Kidney epithelial cell (primary cell): ENCODE data around the gene CACNG4. TPM values are rescaled to one million over a fixed set of nuclear protein-coding genes. Genes with fewer than 3 reads are reported as not detected.

Experiments
- DNase-seq: peaks from one replicate; pipeline ENCODE4 v3.0.0-alpha.2; 2010; ENCODE audit warnings: low read depth
- H3K27me3 ChIP-seq: 2 replicates; pipeline ENCODE4 v1.6.0; 2011; ENCODE audit warnings: low read length; ENCODE audit not compliant: control insufficient read depth, insufficient read depth
- H3K36me3 ChIP-seq: 2 replicates; pipeline ENCODE4 v1.5.1; 2011; ENCODE audit warnings: low read length; ENCODE audit not compliant: control insufficient read depth, insufficient read depth
- H3K4me3 ChIP-seq: 2 replicates; pipeline ENCODE4 v1.5.1; 2011; ENCODE audit warnings: low read depth, mild to moderate bottlenecking, control low read depth, low read length
- CTCF ChIP-seq: IDR thresholded peaks from 2 replicates; pipeline ENCODE4 v1.5.1; 2011; ENCODE audit warnings: mild to moderate bottlenecking, moderate library complexity, low read length, control low read depth, inconsistent platforms; ENCODE audit not compliant: insufficient read depth, poor library complexity, severe bottlenecking
- total RNA-seq: library from RNA; depleted of rRNA; stranded (reverse); fragments of >200 nt; gene quantifications from 2 replicates; pipeline ENCODE4 v1.2.3, GENCODE V29; 2015

Gene CACNG4
- total RNA-seq, 1 donor from 2014 or later, result 0.84 TPM

GRCh38 chr17:67008101-67008500 lies 43.6 kb downstream of the CACNG4 start:
- Histone ChIP-seq H3K36me3 (no peaks in the 10 kb centered on the region), H3K27me3 (peaks cover 15% of the 10 kb centered on the region), H3K4me3 (no peak overlapping the region)
- TF ChIP-seq CTCF, result no peak
- no peak for DNase-seq

- Histone ChIP-seq H3K36me3 (no peaks in the 10 kb centered on the region), H3K27me3 (peaks cover 5% of the 10 kb centered on the region), H3K4me3 (no peak overlapping the region)
- no peak for TF ChIP-seq CTCF
- no peak for DNase-seq
These were observed 47.1 kb downstream of the CACNG4 start for GRCh38 chr17:67011527-67012175.

- H3K27me3 ChIP-seq, result peaks cover 7% of the 10 kb centered on the region
- H3K36me3 ChIP-seq, result no peaks in the 10 kb centered on the region
- TF ChIP-seq CTCF, result no peak
- no peak for DNase-seq
- H3K4me3 ChIP-seq, result no peak overlapping the region
These were observed 49.4 kb downstream of the CACNG4 start for GRCh38 chr17:67013891-67014290.

- peaks cover 7% of the 10 kb centered on the region for H3K27me3 ChIP-seq
- no peak for TF ChIP-seq CTCF
- DNase-seq, result no peak
- H3K36me3 ChIP-seq, result no peaks in the 10 kb centered on the region
- no peak overlapping the region for H3K4me3 ChIP-seq
These were observed 50.5 kb downstream of the CACNG4 start for GRCh38 chr17:67015001-67015400.

- no peak overlapping the region for H3K4me3 ChIP-seq
- H3K36me3 ChIP-seq, result no peaks in the 10 kb centered on the region
- peaks cover 10% of the 10 kb centered on the region for H3K27me3 ChIP-seq
- DNase-seq, result no peak
- no peak for TF ChIP-seq CTCF
These were observed 51.7 kb downstream of the CACNG4 start for GRCh38 chr17:67016039-67016762.
